CD4-positive, alpha-beta T cell treated with Interleukin-17A for 1 hour (primary cell): Measurements from ENCODE around the gene ZEB2.

Source experiments
- DNase-seq: peaks from one replicate; pipeline ENCODE4 v3.0.0-alpha.2; 2020

The ZEB2 gene

DNA sequence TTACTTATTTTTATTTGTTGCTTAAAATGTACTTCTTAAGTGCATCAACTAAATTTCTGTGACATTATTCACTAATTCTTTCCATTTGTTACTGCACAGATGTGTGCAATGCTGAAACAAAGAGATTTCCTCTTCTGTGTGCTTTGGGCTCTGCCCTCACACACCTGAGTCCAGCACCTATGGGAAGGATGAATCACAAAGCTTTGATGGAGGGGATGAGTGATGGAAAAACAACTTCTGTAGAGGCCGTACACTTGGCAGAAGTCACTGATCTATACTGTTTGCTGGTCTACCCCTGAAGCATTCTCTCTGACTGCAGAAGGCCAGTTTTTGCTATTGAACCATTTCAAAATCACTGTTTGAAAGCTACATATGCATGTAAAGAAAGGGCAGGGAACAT lies 178.4 kb downstream of the ZEB2 start:
- DNase-seq = no peak

DNA sequence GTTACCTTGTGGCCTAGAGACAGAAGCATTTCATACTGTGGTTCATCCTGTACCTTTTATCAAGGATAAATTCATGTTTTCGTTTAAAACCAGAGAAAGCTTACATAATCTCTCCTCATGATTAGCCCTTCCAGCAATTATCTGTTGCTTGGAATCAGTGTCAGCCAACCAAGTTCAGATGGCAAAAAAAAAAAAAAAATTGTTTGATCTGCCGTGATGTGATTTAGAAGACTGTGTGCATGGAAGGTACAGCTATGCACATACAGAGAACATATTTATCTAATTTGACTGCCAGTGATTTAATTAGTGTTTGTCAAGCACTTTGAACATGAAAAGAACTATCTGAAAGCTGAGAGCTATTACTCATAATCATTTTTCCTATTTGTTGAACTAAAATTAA lies 180.9 kb downstream of the ZEB2 start:
- no peak for DNase-seq

DNA sequence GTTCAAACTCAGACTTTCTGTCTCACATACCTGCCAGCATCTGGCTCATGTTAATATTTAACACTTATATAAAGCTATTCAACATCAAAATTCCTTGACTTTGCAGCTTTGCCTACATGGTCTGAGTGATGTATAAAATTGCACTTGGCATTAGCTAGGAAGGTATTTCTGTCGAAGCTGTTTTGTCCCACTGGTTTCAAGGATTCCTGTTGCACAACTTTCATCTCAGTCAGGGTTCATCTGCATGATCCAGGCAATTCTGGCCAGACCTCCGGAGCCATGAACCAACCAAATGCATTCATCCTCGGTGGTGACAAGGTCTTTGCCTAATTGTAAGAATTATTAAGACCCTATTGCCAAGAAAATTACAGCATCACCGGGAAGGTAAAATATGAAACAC lies 185.4 kb downstream of the ZEB2 start:
- no peak for DNase-seq
